ENCODE data around the gene TMEM205. TPM values are rescaled to one million over a fixed set of nuclear protein-coding genes. Genes with fewer than 3 reads are reported as not detected.

TMEM205 gene
- total and polyA plus RNA-seq, 10 of the 15 experiments (the other 5 are each of a cell fraction or from before 2014, with no cell fraction given): 27.8 to 144 (median 88.3) TPM

DNA sequence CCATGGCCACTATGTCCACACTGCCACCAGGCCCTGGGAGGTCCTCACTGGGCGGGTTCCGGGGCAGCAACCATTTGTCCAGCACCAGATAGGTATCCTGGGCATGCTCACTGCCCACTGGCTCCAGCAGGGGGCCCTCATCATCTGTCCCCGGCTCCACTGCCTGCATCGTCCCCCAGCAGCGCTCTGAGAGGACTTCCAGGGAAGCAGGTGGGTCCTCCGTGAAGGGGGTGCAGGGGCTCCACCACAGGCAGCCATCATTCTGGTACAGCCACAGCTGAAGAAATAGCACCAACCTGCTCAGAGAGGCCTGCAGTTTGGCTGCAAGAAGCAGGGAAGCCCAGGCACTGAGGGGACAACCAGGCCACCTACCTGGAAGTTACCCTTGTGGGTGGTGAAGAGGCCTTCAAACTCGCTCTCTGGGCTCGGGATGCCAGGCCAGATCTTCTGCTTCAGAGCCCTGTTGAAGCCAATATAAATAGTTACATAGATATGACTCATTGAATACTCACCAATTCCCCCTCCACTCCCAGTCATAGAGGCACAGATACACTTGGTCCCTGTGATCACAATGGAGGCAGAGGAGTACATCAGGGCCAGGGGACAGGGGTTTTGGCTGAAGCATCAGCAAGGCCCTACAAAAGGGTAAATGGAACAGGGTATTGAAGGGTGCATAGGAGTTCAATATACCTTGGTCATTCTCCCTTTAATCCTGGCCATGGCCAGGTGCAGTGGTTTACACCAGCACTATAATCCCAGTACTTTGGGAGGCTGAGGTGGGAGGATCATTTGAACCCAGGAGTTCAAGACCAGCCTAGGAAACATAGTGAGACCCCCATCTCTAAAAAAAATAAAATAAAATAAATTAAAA, 32.5 kb upstream of the TMEM205 start:
- RAD21 ChIA-PET (ENCODE audit: unreplicated experiment): interaction anchor here (1.4 to 5.2 kb wide), 4 partner anchors 67 to 127 kb away, joined by 3 to 36 read pairs (median 15); partner anchors contain the start of gene ZNF653
- no TSS peak for BruUV-seq (replicated peaks)
- no peak for FAIRE-seq
- Histone ChIP-seq H3K36me3 (ENCODE audit: control insufficient read depth in 2 of 2, insufficient read depth in 2 of 2, low read length in 1 of 2) (no peaks in the 10 kb centered on the region), H3K4me2 (ENCODE audit: control insufficient read depth, insufficient read depth) (peak overlapping the region; percentile 2; the same call in 1 of the 2 replicates), H3K27me3 (replicated peaks in 1 of 2; ENCODE audit: control insufficient read depth in 2 of 2, insufficient read depth in 2 of 2, low read length in 1 of 2) (peaks cover 0 to 5% of the 10 kb centered on the region in 2 experiments; a peak in 2 of 4 replicates), H3K79me2 (ENCODE audit: control insufficient read depth, insufficient read depth, low read length) (peaks cover 10% of the 10 kb centered on the region), H3K4me3 (no peak overlapping the region), H3K4me1 (ENCODE audit: control insufficient read depth, insufficient read depth, low read length) (peaks cover 31% of the 10 kb centered on the region), H3K9ac (ENCODE audit: control insufficient read depth, insufficient read depth, low read length) (no peak overlapping the region), H4K20me1 (ENCODE audit: control insufficient read depth, insufficient read depth) (no peaks in the 10 kb centered on the region), H3K27ac (ENCODE audit: control insufficient read depth, insufficient read depth) (no peak overlapping the region), H3K9me3 (replicated peaks; ENCODE audit: control insufficient read depth, insufficient read depth, low read length) (no peaks in the 10 kb centered on the region), H2AFZ (ENCODE audit: control insufficient read depth, low read depth, low read length) (no peak overlapping the region)
- intact Hi-C loops (cut with micrococcal nuclease; ENCODE audit: unreplicated experiment): no loop called here
- WGBS (ENCODE audit: insufficient coverage, insufficient replicate concordance, low lambda C conversion rate, missing lambda C conversion rate): 70% methylated on average over 8 of the region's 8 CpGs
- TF ChIP-seq GATAD2B (conservative IDR thresholded peaks at IDR 0.05; ENCODE audit: low read depth) (0 out of 2 replicates have a peak, but pooled peaks have one; percentile 35), POLR2AphosphoS2 (IDR thresholded peaks at IDR 0.05; ENCODE audit: low read depth, low read length) (0 out of 2 replicates have a peak, but pooled peaks have one; percentile 23), ESRRA (IDR thresholded peaks at IDR 0.05; ENCODE audit: low read length) (no peak), ZBTB33 (IDR thresholded peaks at IDR 0.05) (no peak), RAD21 (IDR thresholded peaks at IDR 0.05; ENCODE audit: insufficient read depth, low read depth, low read length) (peak; percentile 31; the same call in 1 of the 2 replicates), SMC3 (IDR thresholded peaks at IDR 0.05; ENCODE audit: borderline replicate concordance, low read length) (peak; percentile 27; the same call in 1 of the 2 replicates)
- TF ChIP-seq, protein P1, sequence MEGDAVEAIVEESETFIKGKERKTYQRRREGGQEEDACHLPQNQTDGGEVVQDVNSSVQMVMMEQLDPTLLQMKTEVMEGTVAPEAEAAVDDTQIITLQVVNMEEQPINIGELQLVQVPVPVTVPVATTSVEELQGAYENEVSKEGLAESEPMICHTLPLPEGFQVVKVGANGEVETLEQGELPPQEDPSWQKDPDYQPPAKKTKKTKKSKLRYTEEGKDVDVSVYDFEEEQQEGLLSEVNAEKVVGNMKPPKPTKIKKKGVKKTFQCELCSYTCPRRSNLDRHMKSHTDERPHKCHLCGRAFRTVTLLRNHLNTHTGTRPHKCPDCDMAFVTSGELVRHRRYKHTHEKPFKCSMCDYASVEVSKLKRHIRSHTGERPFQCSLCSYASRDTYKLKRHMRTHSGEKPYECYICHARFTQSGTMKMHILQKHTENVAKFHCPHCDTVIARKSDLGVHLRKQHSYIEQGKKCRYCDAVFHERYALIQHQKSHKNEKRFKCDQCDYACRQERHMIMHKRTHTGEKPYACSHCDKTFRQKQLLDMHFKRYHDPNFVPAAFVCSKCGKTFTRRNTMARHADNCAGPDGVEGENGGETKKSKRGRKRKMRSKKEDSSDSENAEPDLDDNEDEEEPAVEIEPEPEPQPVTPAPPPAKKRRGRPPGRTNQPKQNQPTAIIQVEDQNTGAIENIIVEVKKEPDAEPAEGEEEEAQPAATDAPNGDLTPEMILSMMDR (IDR thresholded peaks at IDR 0.05 in 2 of 3, conservative IDR thresholded peaks at IDR 0.05 in 1 of 3; ENCODE audit: control insufficient read depth in 2 of 3, extremely low read depth in 1 of 3, insufficient read depth in 1 of 3, low read depth in 3 of 3, low read length in 3 of 3): peak; percentile 41 to 73 (median 54)
- no peak for ATAC-seq
- DNase-seq (ENCODE audit: low read depth, low spot score): no peak
- CTCF ChIA-PET: interaction anchor here (0.6 to 5.6 kb wide), 9 partner anchors 11 to 156 kb away, joined by 3 to 62 read pairs (median 5); partner anchors contain the start of gene TSPAN16
- SMC1A ChIA-PET (ENCODE audit: uncharacterized antibody, unreplicated experiment): interaction anchor here (0.6 to 6.1 kb wide), 3 partner anchors 43 to 104 kb away, joined by 3 to 40 read pairs (median 30); no protein-coding TSS in a partner anchor
- in situ Hi-C loops (cut with MboI): no loop called here
- POLR2A ChIA-PET: interaction anchor here (0.6 to 1.7 kb wide), 6 partner anchors 10 to 1413 kb away, joined by 3 to 5 read pairs (median 3); partner anchors contain the start of genes JUNB and ODAD3
